Measurements from ENCODE around the gene LY86. TPM values are rescaled to one million over a fixed set of nuclear protein-coding genes. Genes with fewer than 3 reads are reported as not detected.

LY86 gene
- total and polyA plus RNA-seq, 8 donors = 0.16 to 6.1 (median 0.59) TPM; not detected in 1

DNA sequence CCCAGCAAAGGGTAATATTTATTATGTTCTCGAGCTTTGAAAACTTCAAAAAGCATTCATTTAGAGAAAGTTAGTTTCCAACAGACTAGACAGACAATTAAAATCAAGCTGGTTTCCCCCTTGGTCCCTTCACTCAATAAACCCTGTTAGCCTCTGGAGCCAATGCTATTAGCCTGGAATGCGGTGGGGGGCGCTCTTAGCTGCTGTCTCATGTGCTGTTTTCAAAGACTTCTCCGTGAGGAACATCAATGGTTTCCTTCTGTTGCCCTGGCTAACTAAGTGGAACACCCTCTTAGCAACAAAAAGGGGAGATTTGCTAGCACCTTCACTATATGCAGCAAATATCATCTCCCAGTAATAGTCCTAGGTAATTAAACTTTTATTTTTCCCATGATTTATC, 86.4 kb downstream of the LY86 start:
- H3K4me1 ChIP-seq = peaks cover 4 to 19% (median 5%) of the 10 kb centered on the region in 3 donors
- intact Hi-C loops (cut with DNase I) = no loop called here
- no peak overlapping the region for H3K27ac ChIP-seq
- FAIRE-seq (no peak), ATAC-seq (no peak), DNase-seq (no peak)
- H3K27me3 ChIP-seq = no peaks in the 10 kb centered on the region
- no peaks in the 10 kb centered on the region for H3K36me3 ChIP-seq
- TF ChIP-seq, protein P1, sequence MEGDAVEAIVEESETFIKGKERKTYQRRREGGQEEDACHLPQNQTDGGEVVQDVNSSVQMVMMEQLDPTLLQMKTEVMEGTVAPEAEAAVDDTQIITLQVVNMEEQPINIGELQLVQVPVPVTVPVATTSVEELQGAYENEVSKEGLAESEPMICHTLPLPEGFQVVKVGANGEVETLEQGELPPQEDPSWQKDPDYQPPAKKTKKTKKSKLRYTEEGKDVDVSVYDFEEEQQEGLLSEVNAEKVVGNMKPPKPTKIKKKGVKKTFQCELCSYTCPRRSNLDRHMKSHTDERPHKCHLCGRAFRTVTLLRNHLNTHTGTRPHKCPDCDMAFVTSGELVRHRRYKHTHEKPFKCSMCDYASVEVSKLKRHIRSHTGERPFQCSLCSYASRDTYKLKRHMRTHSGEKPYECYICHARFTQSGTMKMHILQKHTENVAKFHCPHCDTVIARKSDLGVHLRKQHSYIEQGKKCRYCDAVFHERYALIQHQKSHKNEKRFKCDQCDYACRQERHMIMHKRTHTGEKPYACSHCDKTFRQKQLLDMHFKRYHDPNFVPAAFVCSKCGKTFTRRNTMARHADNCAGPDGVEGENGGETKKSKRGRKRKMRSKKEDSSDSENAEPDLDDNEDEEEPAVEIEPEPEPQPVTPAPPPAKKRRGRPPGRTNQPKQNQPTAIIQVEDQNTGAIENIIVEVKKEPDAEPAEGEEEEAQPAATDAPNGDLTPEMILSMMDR (IDR thresholded peaks at IDR 0.05) = no peak
- 30 to 43% methylated on average over 4 of the region's 4 CpGs for WGBS, 2 donors
- H3K4me3 ChIP-seq = no peak overlapping the region
- H3K9me3 ChIP-seq = no peaks in the 10 kb centered on the region

GRCh38 chr6:6676910-6677441, 88.5 kb downstream of the LY86 start:
- peak; percentile 57 for FAIRE-seq
- intact Hi-C loops (cut with DNase I) = no loop called here

GRCh38 chr6:6678185-6678671, 89.7 kb downstream of the LY86 start:
- intact Hi-C loops (cut with DNase I) = no loop called here
- H3K9me3 ChIP-seq = no peaks in the 10 kb centered on the region
- no peak overlapping the region for H3K4me3 ChIP-seq
- H3K27ac ChIP-seq = no peak overlapping the region
- TF ChIP-seq, protein P1 (IDR thresholded peaks at IDR 0.05) = no peak
- 62 to 70% methylated on average over 12 of the region's 12 CpGs for WGBS, 2 donors
- DNase-seq (no peak), ATAC-seq (peak; percentile 47 to 74 (median 64)), FAIRE-seq (no peak)
- H3K27me3 ChIP-seq = no peaks in the 10 kb centered on the region
- H3K4me1 ChIP-seq = peaks cover 7 to 31% (median 16%) of the 10 kb centered on the region in 3 donors
- no peaks in the 10 kb centered on the region for H3K36me3 ChIP-seq

More at GRCh38 chr6:6676910-6677441, 88.5 kb downstream of the LY86 start:
- Histone ChIP-seq H3K4me3 (no peak overlapping the region), H3K27ac (no peak overlapping the region), H3K27me3 (no peaks in the 10 kb centered on the region), H3K4me1 (peaks cover 7 to 20% (median 13%) of the 10 kb centered on the region in 3 donors), H3K9me3 (no peaks in the 10 kb centered on the region), H3K36me3 (no peaks in the 10 kb centered on the region)
- DNase-seq (peak in 5 of 6 donors; percentile 55 to 88 (median 69)), ATAC-seq (peak; percentile 59 to 93 (median 90))
- TF ChIP-seq, protein P1 (IDR thresholded peaks at IDR 0.05) = peak; percentile 87 to 96 (median 93)
- 15 to 19% methylated on average over 7 of the region's 7 CpGs for WGBS, 2 donors

GRCh38 chr6:6678811-6679210, 90.3 kb downstream of the LY86 start:
- H3K27ac ChIP-seq = no peak overlapping the region
- WGBS, 2 donors = 51 to 54% methylated on average over 11 of the region's 11 CpGs
- H3K27me3 ChIP-seq = no peaks in the 10 kb centered on the region
- intact Hi-C loops (cut with DNase I) = no loop called here
- FAIRE-seq (no peak), DNase-seq (no peak), ATAC-seq (peak in 3 of 4 donors; percentile 24 to 51 (median 34))
- H3K36me3 ChIP-seq = no peaks in the 10 kb centered on the region
- TF ChIP-seq, protein P1 (IDR thresholded peaks at IDR 0.05) = no peak
- H3K4me1 ChIP-seq = peaks cover 7 to 37% (median 22%) of the 10 kb centered on the region in 3 donors
- no peak overlapping the region for H3K4me3 ChIP-seq
- H3K9me3 ChIP-seq = no peaks in the 10 kb centered on the region

DNA sequence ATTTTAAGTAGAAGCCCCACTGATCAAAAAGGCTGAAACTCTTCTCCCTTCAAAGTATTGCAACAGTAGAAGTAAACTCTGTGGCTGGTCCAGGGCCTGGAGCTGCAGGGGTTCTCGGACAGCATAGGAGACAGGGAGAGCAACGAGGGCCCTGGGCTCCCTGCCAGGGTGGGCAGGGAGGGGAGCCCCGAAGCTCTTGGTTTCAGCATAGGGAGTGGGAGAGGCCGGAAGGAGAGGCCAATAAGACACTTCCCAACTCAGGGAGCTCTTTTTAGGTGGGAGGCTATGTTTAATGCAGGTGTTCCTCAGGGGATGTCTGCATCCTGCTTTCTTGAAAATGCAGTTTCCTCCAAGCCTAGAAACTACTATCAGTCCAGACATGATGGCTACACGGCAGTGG, 91.1 kb downstream of the LY86 start:
- DNase-seq = no peak
- no peak overlapping the region for H3K4me3 ChIP-seq
- FAIRE-seq = no peak
- no peak for ATAC-seq
- H3K27ac ChIP-seq = no peak overlapping the region
- intact Hi-C loops (cut with DNase I) = no loop called here
- TF ChIP-seq, protein P1 (IDR thresholded peaks at IDR 0.05) = no peak
- no peaks in the 10 kb centered on the region for H3K9me3 ChIP-seq
- H3K4me1 ChIP-seq = peaks cover 12 to 45% (median 30%) of the 10 kb centered on the region in 3 donors
- 41 to 45% methylated on average over 5 of the region's 5 CpGs for WGBS, 2 donors
- no peaks in the 10 kb centered on the region for H3K36me3 ChIP-seq
- H3K27me3 ChIP-seq = no peaks in the 10 kb centered on the region

Data from pancreas (tissue), 10 donors.